HG03457 (cell line): ENCODE data around the gene MAGEC2.

Experiments used
- ATAC-seq: cut with Tn5 transposase; IDR thresholded peaks from one replicate; pipeline ENCODE4 v1.9.1; 2021; ENCODE audit warnings: moderate number of reproducible peaks; ENCODE audit not compliant: unreplicated experiment

Gene MAGEC2, protein sequence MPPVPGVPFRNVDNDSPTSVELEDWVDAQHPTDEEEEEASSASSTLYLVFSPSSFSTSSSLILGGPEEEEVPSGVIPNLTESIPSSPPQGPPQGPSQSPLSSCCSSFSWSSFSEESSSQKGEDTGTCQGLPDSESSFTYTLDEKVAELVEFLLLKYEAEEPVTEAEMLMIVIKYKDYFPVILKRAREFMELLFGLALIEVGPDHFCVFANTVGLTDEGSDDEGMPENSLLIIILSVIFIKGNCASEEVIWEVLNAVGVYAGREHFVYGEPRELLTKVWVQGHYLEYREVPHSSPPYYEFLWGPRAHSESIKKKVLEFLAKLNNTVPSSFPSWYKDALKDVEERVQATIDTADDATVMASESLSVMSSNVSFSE

DNA sequence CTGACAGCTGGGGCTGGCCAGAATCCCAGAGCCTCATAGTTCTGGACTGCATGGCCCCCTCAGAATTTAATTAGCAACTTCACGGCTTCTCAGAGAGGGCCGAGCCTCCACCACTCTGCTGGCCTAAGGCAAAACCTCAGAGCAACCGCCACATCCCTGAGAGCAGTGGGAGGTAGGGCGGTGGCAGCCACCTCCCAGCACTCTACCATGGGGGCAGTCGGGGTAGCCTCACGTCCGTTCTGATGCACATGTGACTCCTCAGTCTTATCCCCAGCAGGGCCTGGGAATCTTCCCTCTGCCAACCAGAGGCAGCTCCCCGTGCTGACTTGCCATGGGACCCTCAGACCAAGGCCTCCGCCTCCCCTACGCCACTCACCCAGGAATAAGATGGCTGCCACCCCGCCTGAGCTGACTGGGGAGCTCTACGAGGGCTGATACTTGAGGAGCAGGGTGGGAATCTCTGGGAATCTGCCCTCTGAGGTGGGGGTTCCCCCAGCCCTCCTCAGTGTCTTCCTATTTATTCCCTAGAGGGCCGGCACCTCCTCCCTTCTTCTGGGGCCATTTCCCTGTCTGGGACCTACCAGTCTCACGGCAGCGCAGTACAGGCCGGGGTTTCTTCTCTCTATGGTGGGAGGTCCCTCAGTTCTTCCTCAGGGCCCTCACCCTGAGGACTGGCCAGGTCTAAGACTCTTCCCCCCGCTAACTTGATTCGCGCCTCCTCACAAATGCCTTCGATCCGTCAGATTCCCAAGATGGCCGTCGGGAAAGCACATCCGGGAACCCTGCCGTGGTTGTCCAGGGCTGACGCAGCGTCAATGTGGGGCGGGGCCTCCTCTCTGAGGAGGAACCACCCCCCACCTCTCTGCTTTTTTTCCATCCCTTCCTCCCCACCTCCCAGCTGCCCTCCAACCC lies at the start of gene MAGEC2:
Gene MAGEC2 (minus strand): TSS at position 769 of the 912 bp plus-strand sequence. CDS start 1,303 bp downstream, outside the sequence.
- ATAC-seq, result no peak

- ATAC-seq, result no peak
These were observed 46.6 kb upstream of the MAGEC2 start for GRCh38 chrX:142251680-142252079.

DNA sequence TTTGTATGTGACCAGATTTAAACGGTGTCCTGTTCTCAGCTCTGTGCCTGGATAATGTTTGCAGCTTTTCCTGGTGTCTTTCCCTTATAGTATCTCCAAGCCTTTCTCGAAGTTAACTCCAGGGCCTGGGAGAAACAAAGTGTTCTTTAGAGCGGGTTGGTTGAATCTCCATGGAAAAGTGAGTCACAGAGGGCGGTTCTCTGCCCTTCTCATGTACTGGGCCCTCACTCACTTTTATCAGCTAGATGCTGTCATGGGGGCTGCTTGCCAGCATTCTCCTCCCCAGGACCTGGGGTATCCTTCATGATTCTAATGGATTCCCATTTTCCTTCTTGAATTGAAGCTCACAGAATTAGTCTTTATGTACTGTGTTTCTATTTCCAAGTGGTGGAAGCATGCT lies 46.1 kb upstream of the MAGEC2 start:
- ATAC-seq, result no peak

DNA sequence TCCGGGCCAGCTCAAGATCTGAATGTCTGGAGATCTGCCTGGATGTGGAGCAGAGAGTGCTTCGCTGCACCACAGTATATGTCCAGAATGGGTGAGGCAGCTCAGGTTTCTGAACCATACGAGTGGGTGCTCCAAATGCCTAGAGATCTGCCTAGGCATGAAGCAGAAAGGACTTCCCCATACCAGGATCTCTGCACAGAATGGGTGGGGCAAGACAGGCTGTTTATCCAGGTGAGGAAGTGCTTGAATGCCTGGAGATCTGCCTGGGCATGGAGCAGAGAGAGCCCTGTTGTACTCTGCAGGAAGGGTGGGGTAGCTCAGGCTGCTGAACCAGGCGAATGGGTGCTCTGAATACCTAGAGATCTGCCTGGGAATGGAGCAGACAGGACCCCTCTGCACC lies 45.4 kb upstream of the MAGEC2 start:
- ATAC-seq, result no peak

DNA sequence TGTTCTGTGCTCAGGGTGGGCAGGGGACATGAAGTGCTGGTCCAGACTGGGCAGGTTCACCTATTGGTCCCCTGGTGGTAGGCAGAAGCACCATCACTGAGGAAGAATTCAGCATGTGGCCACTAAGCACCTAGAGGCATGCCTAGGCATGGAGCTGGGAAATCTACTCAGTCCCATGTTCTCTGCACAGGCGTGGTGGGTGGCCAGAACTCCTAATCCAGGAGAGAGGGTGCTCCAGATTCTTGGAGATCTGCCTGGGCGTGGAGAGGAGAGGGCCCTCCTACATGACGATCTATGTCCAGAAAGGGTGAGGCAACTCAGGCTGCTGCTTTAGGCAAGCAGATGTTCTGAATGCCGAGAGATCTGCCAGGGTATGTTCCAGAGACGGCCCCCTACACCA lies 44.6 kb upstream of the MAGEC2 start:
- no peak for ATAC-seq

DNA sequence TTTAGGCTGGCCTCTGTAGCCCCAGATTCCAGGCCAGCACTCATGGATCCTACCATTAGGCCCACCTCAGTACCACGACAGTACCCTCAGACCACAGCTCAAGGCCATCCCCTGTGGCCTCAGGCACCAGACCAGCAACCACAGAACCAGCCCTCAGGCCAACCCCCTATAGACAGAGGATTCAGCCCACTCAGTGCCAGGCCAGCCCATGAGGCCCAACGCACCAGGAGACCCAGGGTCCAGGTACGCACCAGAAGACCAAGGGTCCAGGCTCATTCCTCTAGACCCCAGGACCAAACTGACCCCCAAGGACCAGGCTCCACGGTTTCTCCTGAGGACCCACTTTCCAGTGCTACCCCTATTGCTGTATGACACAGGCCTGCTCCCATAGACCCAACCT lies 39.5 kb upstream of the MAGEC2 start:
- ATAC-seq, result no peak

DNA sequence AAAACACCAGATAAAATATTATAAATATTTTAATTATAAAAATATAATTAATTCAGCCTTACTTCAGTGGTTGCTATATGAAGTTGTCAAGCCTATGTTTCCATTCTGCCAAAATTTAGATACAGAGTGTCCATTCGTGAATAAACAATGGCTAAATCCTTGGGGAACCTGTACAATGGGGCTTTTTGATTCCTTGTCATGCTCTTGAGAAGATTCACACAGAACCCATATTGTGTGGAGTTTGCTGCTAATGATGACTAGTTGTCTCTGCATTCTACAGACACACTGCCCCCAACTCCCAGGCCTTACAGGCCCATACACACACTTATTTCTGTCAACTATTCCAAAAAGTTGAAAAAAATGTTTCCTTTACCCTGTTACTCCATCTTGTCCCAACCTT lies 33.4 kb upstream of the MAGEC2 start:
- no peak for ATAC-seq

GRCh38 chrX:142233400-142233799 lies 28.3 kb upstream of the MAGEC2 start:
- no peak for ATAC-seq

- no peak for ATAC-seq
These were observed 9.0 kb upstream of the MAGEC2 start for GRCh38 chrX:142214081-142214480.

DNA sequence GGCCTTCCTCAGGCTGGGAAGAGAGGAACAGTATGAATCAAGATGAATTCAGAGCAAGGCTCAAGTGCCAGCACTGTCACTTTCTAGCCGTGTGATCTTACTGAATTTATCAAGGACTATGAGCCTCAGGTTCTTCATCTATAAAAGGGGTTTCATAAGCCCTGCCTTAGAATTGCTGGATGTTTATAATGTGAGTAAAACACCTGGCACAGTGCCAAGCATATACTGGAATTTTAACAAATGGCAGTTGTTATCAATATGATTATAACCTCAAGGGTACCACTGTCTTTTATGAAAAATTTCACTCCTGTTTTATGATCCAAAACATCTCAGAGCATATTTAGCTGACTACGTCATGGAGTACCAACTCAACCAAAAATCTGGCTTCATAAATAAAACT lies 4.0 kb downstream of the MAGEC2 start:
- ATAC-seq, result no peak

DNA sequence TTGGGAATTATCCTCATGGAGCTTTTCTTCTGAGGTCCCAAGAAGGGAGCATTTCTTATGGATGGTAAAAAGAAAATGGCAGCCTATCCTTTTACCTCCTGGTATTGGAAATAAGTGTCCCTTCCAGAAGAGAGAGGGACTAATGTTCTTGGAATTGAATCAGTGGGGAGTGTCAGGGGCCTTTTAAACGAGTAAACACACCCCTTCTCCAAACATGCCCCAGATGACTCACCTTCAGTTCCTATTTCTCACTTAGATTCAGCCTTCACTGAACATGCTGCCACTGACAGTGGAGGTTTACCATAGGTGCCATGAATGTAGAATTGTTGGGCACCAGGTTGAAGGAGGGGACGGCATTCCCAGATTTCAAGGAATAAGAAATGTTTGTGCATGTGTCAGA lies 19.0 kb downstream of the MAGEC2 start:
- ATAC-seq, result no peak

- no peak for ATAC-seq
These were observed 20.1 kb downstream of the MAGEC2 start for GRCh38 chrX:142184756-142185602.

DNA sequence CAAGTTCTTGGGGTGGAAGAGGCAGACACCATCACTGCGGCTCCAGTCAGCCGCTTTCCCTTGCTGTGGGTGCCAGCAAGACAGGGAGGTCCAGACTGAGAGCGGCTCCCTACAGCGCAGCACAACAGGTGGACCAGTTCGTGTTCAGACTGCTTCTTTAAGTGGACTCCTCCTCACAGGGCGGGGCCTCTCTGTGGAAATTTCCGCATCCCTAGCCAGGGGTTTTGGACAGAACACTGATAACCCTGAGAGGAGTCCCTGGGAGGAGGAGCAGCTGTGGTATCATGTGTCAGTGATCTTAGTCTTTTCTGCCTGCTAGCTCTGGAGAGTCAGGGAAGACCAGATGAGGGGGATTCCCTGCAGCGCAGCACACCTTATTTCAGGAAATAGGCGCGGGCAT lies 48.5 kb downstream of the MAGEC2 start:
- ATAC-seq, result no peak
